ENCODE measurements around the gene TAB3.

- TF ChIP-seq ZNF197 (CRISPR knock-in tag; IDR thresholded peaks at IDR 0.05; ENCODE audit: low read depth) (no peak), EZH2 (IDR thresholded peaks at IDR 0.05; ENCODE audit: borderline replicate concordance, low read depth, low read length) (no peak), GTF2F1 (IDR thresholded peaks at IDR 0.05; ENCODE audit: low read depth, low read length) (no peak), TSC22D4 (tag; IDR thresholded peaks at IDR 0.05) (no peak)
- TF ChIP-seq, protein P1, sequence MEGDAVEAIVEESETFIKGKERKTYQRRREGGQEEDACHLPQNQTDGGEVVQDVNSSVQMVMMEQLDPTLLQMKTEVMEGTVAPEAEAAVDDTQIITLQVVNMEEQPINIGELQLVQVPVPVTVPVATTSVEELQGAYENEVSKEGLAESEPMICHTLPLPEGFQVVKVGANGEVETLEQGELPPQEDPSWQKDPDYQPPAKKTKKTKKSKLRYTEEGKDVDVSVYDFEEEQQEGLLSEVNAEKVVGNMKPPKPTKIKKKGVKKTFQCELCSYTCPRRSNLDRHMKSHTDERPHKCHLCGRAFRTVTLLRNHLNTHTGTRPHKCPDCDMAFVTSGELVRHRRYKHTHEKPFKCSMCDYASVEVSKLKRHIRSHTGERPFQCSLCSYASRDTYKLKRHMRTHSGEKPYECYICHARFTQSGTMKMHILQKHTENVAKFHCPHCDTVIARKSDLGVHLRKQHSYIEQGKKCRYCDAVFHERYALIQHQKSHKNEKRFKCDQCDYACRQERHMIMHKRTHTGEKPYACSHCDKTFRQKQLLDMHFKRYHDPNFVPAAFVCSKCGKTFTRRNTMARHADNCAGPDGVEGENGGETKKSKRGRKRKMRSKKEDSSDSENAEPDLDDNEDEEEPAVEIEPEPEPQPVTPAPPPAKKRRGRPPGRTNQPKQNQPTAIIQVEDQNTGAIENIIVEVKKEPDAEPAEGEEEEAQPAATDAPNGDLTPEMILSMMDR (IDR thresholded peaks at IDR 0.05 in 2 of 3, conservative IDR thresholded peaks at IDR 0.05 in 1 of 3; ENCODE audit: insufficient read depth in 2 of 3, low read depth in 1 of 3, low read length in 3 of 3): no peak
Observed at GRCh38 chrX:30906726-30907125, 17.7 kb upstream of the TAB3 start.
